M059J (cell line): ENCODE measurements around the gene KNL1. TPM values are rescaled to one million over a fixed set of nuclear protein-coding genes. Genes with fewer than 3 reads are reported as not detected.
A peak's percentile ranks its signal among the peaks of the same experiment; 100 is the strongest.
"Not testable (repeated sequence)": the region's sequence is repeated elsewhere in the genome, so short reads cannot be mapped to it uniquely, and the experiment has no call there.

Experiments used
- DNase-seq: peaks from one replicate; pipeline ENCODE4 v3.0.0-alpha.2; 2012; ENCODE audit warnings: low read depth
- total RNA-seq: library from RNA; depleted of rRNA; stranded (reverse); fragments of >200 nt; shearing (Covaris generic); gene quantifications from 2 replicates; pipeline ENCODE4 v1.2.3, GENCODE V29; 2014; rRNA removed

Gene KNL1
- 32.1 and 33.9 TPM in 2 replicates for total RNA-seq

- DNase-seq: peak; percentile 92
These were observed at the start of gene KNL1 for GRCh38 chr15:40593588-40594428. TSS of gene KNL1 (plus strand) at chr15:40594249. CDS start at chr15:40602932, 8,683 bp downstream.

DNA sequence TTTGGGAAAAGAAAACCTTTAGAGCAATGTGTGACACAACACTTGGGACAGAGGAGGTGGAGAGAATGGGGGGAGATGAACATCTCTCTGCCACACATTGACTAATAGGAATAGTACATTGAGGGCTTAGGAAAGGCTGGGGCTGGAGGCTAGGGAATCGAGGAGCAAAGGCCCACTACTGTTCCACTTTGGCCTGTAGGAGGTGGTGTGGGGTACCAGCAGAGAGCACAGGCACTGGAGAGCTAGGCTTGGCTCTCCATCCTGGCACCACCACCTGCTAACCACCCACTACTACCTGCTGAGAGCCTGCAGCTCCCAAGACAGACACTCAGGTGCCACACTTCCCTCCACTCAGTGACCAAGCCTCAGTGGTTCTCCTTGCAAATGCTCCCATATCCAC is 48.6 kb upstream of the KNL1 start:
- DNase-seq: no peak

GRCh38 chr15:40548610-40549009 is 45.4 kb upstream of the KNL1 start:
- DNase-seq: no peak

GRCh38 chr15:40549894-40550293 is 44.2 kb upstream of the KNL1 start:
- DNase-seq: no peak

GRCh38 chr15:40550341-40551037 is 43.6 kb upstream of the KNL1 start:
- DNase-seq: no peak

- no peak for DNase-seq
These were observed 39.9 kb upstream of the KNL1 start for GRCh38 chr15:40554161-40554525.

GRCh38 chr15:40555876-40556275 is 38.2 kb upstream of the KNL1 start:
- DNase-seq: no peak

DNA sequence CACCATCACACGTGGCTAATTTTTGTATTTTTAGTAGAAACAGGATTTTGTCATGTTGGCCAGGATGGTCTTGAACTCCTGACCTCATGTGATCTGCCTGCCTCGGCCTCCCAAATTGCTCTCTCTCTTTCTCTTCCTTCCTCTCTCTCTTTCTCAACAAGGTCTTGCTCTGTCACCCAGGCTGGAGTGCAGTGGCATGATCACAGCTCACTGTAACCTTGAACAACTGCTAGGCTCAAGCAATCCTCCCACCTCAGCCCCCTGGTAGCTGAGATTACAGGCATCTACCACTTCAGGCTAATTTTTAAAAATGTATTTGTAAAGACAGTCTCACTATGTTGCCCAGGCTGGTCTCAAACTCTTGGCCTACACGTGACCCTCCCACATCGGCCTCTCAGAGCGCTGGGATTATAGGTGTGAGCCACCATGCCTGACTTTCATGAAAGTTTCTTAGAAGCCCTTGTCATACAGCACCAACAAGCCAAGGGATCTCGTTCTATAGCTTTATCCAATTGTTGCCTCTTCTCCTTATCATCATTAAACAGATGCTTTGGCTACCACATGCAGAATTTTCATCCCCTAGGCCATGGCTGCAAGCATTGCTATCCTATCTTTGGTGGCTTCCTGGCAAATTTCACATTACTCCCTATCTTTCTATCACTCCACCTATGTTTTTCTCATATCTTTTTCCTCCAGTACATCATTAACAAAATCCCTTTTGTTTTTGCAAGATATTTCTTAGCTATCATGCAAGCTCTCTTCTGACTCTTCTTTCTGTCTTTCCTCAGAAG is 34.9 kb upstream of the KNL1 start:
- no peak for DNase-seq

DNA sequence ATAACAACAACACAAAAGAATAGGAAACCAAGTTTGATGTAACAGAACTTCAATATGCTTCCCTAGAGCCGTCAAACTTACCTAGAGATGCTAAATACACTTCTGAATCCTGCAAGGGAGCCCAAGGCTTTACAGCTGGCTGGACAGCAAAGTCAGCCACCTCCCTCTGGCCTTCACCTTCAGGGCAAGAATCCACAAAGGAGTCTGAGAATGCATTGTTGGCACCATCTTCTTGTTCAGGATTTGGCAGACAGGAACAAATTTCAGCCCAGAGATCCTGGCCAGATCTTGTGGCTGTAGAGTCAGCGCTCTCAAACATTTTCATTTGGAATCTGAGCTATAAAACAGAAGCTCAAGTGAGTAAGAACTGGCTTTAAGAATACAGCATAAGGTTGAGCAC is 31.4 kb upstream of the KNL1 start:
- no peak for DNase-seq

DNA sequence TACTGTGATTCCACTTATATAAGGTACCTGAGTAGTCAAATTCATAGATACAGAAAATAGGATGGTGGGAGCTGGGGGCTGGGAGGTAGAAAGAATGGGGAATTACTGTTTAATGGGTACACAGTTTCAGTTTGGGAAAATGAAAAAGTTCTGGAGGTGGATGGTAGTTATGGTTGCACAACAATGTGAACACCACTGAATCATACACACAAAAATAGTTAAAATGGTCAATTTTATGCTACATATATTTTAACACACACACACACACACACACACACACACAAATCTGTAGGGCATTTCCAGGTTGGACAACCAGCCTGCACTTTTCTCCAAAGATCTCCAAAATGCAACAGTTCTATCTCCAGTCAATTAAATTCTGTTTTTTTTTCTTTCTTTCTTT is 30.6 kb upstream of the KNL1 start:
- no peak for DNase-seq

GRCh38 chr15:40564591-40565332 is 29.3 kb upstream of the KNL1 start, which contains the start of gene CCDC32:
TSS of gene CCDC32 (minus strand) at chr15:40565042. CDS start at chr15:40563015, 2,027 bp downstream.
- DNase-seq: peak; percentile 99

- peak; percentile 45 for DNase-seq
These were observed 28.5 kb upstream of the KNL1 start for GRCh38 chr15:40565333-40566238.

DNA sequence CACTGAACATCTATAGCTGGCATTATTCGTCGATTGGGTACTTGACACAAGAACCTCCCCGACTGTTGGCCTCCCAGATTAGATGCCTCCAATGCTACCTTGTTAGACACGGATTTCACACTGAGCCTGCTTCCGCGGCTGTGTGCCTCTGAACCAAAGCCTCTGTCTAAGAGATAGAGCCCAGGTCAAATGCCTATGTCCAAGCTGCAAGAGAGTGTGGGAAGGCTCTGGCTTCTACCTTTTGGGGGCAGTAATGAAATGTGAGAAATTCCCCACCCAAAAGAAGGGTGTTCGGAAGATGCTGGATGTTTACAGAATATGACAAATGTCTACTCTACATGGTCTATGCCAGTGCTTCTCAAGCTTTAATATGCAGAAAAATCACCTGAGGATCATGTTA is 26.9 kb upstream of the KNL1 start:
- no peak for DNase-seq

DNA sequence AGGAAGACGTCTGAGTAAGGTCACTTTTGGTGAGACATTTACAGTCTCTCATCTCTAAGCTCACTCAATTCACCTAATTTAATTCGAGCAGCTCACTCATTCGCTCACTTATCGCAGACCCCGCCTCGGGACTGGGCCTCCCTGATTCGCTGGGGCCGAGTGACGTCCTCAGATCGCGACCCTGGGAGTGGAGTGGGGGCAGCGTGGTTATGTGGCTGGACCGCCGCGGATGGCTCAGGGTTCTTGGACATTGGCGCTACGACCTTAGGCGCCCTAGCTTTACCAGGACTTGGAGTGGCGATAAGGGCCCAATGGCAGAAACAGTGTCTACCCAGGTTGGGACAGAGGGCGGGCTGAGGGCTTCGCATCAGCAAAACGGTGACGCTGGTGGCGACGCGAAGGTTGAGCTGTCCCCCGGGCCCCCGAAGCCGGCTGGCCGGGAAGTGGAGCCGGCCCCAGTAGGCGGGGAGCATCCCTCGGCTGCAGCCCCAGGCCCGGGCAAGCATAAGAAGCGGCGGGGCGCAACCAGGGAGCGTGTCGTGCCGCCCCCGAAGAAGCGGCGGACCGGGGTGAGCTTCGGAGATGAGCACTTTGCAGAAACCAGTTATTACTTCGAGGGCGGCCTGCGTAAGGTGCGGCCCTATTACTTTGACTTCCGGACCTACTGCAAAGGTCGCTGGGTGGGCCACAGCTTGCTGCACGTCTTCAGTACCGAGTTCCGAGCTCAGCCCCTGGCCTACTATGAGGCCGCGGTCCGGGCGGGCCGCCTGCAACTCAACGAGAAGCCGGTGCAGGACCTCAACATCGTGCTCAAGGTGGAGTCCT is 24.7 kb upstream of the KNL1 start, which contains the start of gene RPUSD2:
Gene RPUSD2 (plus strand): TSS at position 171 of the 825 bp plus-strand sequence. CDS start 39 bp downstream, at position 210.
- peak; percentile 91 for DNase-seq

GRCh38 chr15:40575113-40575512 is 18.9 kb upstream of the KNL1 start:
- DNase-seq: no peak

DNA sequence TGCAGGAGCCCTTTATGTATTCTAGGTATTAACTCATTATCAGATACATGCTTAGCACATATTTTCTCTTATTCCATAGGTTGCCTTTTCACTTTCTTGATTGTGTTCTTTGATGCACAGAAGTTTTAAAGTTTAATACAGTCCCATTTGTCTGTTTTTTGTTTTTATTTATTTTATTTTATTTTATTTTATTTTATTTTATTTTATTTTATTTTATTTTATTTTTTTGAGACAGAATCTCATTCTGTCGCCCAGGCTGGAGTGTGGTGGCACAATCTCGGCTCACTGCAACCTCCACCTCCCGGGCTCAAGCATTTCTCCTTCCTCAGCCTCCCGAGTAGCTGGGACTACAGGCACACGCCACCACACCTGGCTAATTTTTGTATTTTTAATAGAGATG is 17.1 kb upstream of the KNL1 start:
- DNase-seq: not testable (repeated sequence)

- DNase-seq: no peak
These were observed 15.2 kb upstream of the KNL1 start for GRCh38 chr15:40578892-40579291.

DNA sequence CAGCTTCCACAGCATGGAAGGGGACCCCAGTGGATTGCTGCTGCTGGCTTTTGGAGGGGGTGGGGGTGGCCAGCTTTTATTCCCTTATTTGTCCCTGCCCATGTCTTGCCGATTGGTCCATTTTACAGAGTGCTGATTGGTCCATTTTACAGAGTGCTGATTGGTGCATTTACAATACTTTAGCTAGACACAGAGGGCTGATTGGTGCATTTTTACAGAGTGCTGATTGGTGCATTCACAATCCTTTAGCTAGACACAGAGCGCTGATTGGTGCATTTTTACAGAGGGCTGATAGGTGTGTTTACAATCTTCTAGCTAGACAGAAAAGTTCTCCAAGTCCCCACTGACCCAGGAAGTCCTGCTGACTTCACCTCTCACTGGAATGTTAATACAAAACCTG is 12.3 kb upstream of the KNL1 start:
- not testable (repeated sequence) for DNase-seq

DNA sequence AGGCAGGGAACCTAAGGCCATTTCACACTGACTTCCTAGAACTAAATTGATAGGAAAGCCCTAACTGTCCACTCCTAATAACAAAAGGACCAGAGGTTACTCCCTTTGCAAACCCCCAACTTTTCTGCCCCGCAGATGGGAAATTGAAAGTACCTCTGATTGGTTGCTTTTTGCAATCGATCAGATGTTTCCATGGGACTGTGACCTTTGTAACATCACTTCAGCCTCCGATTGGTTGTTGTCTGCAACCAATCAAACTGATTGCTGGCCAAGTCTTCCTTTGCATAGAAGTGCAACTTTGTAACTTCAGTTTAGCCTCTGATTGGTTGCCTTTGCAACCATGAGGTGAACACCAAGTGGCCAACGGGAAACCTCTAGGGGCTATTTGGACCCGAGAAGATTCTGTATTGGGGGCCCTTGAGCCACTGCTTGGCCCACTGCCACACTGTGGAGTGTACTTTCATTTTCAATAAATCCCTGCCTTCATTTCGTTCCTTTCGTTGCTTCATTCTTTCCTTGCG is 11.3 kb upstream of the KNL1 start:
- DNase-seq: no peak
